ENCODE measurements around the gene ARL16. TPM values are rescaled to one million over a fixed set of nuclear protein-coding genes. Genes with fewer than 3 reads are reported as not detected.

Gene ARL16
- total and polyA plus RNA-seq, 2 of the 8 experiments (the other 6 are each of a cell fraction or from before 2014, with no cell fraction given): 37.0 to 60.8 TPM

DNA sequence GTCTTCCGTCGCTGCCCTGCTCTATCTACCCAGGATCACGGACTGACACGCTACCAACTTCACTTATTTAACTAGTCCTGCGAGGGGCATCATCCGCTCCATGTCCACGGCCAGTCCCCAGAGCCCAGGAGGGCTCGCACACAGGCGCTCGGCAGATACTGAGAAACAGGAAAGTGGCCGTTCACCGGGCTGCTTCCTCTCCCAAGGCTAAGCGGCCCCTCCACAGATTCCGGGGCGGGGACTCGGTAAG, 17.6 kb downstream of the ARL16 start:
- Histone ChIP-seq H2BK120ac (replicated peaks; ENCODE audit: low read depth, low read length) (no peak overlapping the region), H3K18ac (ENCODE audit: extremely low read depth, low read length) (peak overlapping the region; percentile 65; the same call in 1 of the 2 replicates), H3K27ac (ENCODE audit: low read depth, low read length) (peak overlapping the region; percentile 41; the same call in 1 of the 2 replicates), H2AK5ac (ENCODE audit: low read depth, low read length) (no peak overlapping the region), H4K20me1 (replicated peaks in 1 of 2; ENCODE audit: control insufficient read depth in 1 of 2, insufficient read depth in 2 of 2, low read length in 2 of 2) (peaks cover 8% of the 10 kb centered on the region in 2 experiments), H2AFZ (ENCODE audit: low read length) (no peak overlapping the region), H3K4me1 (replicated peaks in 1 of 4; ENCODE audit: control insufficient read depth in 3 of 4, insufficient read depth in 4 of 4, low read length in 3 of 4) (peaks cover 3 to 11% (median 8%) of the 10 kb centered on the region in 4 experiments), H3K23ac (ENCODE audit: insufficient read length) (no peak overlapping the region), H4K8ac (ENCODE audit: extremely low read depth, insufficient read depth, low read length) (peak overlapping the region; percentile 92), H3K4ac (replicated peaks; ENCODE audit: insufficient read length, low read depth, low read length) (peak overlapping the region; percentile 63), H2BK5ac (ENCODE audit: low read depth, low read length) (peak overlapping the region; percentile 85; the same call in 1 of the 2 replicates), H2BK12ac (ENCODE audit: low read depth, low read length) (0 out of 2 replicates have a peak overlapping the region, but pooled peaks have one; percentile 6), H2BK15ac (ENCODE audit: low read length) (no peak overlapping the region), H3K79me2 (ENCODE audit: control insufficient read depth in 1 of 2, insufficient read depth in 2 of 2, low read length in 2 of 2) (peaks cover 0 to 24% of the 10 kb centered on the region in 2 experiments; a peak in 2 of 4 replicates), H3K27me3 (replicated peaks in 1 of 4; ENCODE audit: control insufficient read depth in 3 of 4, extremely low read depth in 1 of 4, insufficient read depth in 3 of 4, low read length in 3 of 4) (no peaks in the 10 kb centered on the region), H4K91ac (replicated peaks; ENCODE audit: insufficient read length, low read length) (peak overlapping the region; percentile 65), H3K4me3 (ENCODE audit: extremely low read depth in 1 of 4, insufficient read depth in 2 of 4, low read depth in 3 of 4, low read length in 4 of 4) (peak overlapping the region; percentile 62 to 95 (median 88)), H3K14ac (ENCODE audit: insufficient read length) (no peak overlapping the region), H2BK20ac (ENCODE audit: low read length) (no peak overlapping the region), H3K36me3 (ENCODE audit: control insufficient read depth in 2 of 4, insufficient read depth in 4 of 4, low read length in 3 of 4) (peaks cover 9 to 30% (median 21%) of the 10 kb centered on the region in 4 experiments; a peak in 7 of 8 replicates), H3K9me3 (ENCODE audit: insufficient read depth in 2 of 2, low read depth in 1 of 2, low read length in 1 of 2) (no peaks in the 10 kb centered on the region), H3K56ac (replicated peaks; ENCODE audit: insufficient read length, low read depth, low read length) (peak overlapping the region; percentile 59), H3K23me2 (ENCODE audit: low read depth, low read length) (peaks cover 4% of the 10 kb centered on the region; the same call in 1 of the 2 replicates), H3K4me2 (ENCODE audit: insufficient read depth in 1 of 2, low read depth in 2 of 2, low read length in 2 of 2) (peak overlapping the region; percentile 77 to 84), H3K79me1 (ENCODE audit: low read depth, low read length) (peaks cover 8% of the 10 kb centered on the region), H3K9ac (replicated peaks in 1 of 4; ENCODE audit: extremely low read depth in 1 of 4, low read depth in 3 of 4, low read length in 3 of 4) (peak overlapping the region; percentile 42 to 86 (median 82); a peak in 6 of 7 replicates), H4K5ac (ENCODE audit: insufficient read length, low read depth, low read length) (peak overlapping the region; percentile 38)
- TF ChIP-seq TEAD4 (IDR thresholded peaks at IDR 0.05; ENCODE audit: low read depth, low read length): no peak
- no peak for TF ChIP-seq CHD2 (IDR thresholded peaks at IDR 0.05; ENCODE audit: low read length)
- TF ChIP-seq ZNF274 (IDR thresholded peaks at IDR 0.05; ENCODE audit: borderline replicate concordance, extremely low read depth, low read length): no peak
- no peak for TF ChIP-seq RFX5 (IDR thresholded peaks at IDR 0.05; ENCODE audit: borderline replicate concordance, low read depth, low read length)
- TF ChIP-seq POLR2A (IDR thresholded peaks at IDR 0.05; ENCODE audit: control extremely low read depth in 1 of 2, low read depth in 2 of 2, low read length in 2 of 2): no peak
- no peak for DNase-seq (ENCODE audit: low read depth in 1 of 2, low spot score in 2 of 2)
- ChIA-PET POLR2A (ENCODE audit: partially characterized antibody) (interaction anchor here (0.9 to 9.3 kb wide), 21 partner anchors 8 to 358 kb away, joined by 3 to 65 read pairs (median 3); partner anchors contain the start of genes ARL16, HGS, LRRC45 and MCRIP1), CTCF (ENCODE audit: partially characterized antibody) (interaction anchor here (0.6 to 1.3 kb wide), 2 partner anchors 9 to 174 kb away, joined by 3 to 5 read pairs; no protein-coding TSS in a partner anchor)
- WGBS, 2 experiments (ENCODE audit: extremely low coverage in 1 of 2, insufficient coverage in 1 of 2, insufficient read length in 1 of 2, insufficient replicate concordance in 2 of 2, low coverage in 1 of 2, low lambda C conversion rate in 2 of 2, missing lambda C conversion rate in 1 of 2): 9% methylated on average over 10 of the region's 16 CpGs; no CpG with 5 or more reads in 1 of the 2 experiments
- no peak for FAIRE-seq
